Stimulated activated CD4-positive, alpha-beta T cell treated with anti-CD3 and anti-CD28 coated beads, Interleukin-12 subunit alpha, Interleukin-12 subunit beta, amount 100 ng/mL, for 4 hours (primary cell): Measurements from ENCODE around the gene SETD3.

Experiments
- DNase-seq: peaks from one replicate; pipeline ENCODE4 v3.0.0-alpha.2; 2020

Gene SETD3

DNA sequence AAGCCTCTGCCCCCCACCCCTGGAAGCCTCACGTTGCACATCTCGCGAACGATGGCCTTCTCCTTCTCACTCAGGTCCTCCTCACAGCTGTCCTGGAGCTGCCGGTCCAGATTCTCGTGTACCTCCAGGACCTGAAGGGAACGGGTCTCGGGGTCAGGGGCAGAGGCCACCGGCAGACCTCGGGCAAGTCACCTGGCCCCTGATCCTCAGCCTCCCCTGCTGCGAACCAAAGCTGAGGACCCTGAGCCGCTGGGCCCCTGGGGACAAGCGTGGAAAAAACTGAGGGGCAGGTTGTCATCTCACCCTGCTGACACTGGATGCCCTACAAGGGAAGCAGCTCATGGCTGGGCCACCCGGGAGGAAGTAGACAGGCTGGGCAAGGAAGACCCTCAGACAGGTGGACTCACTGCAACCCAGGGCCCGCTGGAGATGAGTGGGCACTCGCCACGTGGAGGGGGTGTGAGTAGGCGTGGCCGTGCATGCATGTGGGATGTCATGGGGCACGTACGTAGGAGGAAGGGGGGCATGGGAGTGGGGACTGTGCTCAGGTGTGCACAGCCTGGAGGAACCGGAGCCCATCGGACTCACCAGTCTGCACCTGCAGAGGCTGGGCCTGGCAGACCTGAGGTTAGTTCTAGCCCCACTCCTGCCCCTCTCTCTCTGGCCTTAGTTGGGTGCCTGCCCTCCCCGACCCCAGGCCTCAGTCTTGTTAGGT lies 35.7 kb upstream of the SETD3 start:
- no peak for DNase-seq

DNA sequence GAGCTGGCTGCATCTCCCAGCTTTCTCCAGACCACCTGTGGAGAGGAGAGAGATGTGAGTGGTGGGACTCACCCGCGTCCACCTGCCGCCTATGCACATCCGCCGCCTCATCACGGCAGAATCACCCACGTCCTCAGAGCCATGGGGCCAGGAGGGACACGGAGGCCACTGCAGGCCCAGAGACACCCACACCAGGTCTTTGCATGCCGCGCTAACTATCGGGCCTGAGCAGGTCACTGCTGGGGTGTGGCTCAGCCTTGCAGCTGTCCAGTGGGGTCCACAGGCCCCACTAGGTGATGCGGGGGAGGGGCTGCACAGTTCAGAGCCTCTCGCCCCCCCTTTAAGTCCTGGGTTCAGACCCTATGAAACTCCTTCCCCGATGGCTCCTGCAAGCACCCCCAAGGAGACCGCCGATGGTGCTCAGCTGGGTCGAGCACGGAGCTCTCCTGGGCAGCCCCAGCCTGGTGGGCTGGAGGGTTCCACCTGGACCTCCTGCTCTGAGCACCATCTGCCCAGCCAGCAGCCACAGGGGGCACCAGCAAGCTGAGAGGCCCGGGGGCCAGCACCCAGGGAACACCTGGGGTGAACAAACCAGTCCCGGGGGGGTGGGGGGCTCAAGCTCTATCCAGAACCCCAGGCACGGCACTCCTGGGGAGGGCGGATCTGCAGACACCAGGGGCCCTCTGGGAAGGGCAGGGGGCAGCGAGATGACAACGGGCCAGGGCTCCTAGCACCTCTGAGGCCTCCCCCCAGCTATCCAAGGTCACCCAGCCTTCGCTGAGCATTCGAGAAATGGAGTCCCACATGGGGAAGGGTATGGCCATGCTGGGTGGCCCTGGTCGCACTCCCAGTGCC lies 34.9 kb upstream of the SETD3 start:
- no peak for DNase-seq

DNA sequence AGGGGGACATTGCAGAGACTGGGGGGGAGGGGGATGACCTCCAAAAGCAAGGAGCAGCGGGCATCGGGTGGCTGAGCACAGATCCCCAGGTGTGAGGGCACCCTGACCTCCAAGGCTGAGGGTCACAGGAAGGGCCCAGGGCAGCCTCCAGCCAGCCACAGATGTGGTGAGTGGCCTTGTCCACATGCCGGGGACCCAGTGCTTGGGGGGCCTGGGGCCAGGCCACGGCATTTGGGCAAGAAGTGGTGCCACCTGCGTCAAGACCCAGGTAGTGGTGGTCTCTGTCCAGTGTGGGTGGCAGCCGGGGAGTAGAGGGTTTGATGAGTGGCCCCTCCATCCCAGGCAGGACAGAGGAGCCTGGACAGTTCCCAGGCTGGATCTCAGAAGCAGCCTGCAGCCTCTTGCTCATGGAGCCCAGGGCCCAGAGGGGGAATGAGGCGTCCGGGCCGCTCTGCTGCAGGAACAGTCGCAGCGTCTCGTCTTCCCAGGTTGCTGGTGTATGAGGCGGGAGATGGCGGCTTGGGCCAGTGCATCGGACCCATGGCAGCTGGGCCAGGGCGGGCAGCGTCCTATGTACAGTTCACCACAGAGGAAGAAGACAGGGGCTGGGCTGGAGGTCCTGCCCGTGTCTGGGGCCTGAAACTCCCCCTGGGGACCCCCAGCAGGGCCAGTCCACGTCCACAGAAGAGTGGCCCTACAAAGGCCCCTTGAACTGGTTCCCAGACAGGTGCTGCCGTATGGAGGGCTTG lies 34.1 kb upstream of the SETD3 start:
- no peak for DNase-seq

DNA sequence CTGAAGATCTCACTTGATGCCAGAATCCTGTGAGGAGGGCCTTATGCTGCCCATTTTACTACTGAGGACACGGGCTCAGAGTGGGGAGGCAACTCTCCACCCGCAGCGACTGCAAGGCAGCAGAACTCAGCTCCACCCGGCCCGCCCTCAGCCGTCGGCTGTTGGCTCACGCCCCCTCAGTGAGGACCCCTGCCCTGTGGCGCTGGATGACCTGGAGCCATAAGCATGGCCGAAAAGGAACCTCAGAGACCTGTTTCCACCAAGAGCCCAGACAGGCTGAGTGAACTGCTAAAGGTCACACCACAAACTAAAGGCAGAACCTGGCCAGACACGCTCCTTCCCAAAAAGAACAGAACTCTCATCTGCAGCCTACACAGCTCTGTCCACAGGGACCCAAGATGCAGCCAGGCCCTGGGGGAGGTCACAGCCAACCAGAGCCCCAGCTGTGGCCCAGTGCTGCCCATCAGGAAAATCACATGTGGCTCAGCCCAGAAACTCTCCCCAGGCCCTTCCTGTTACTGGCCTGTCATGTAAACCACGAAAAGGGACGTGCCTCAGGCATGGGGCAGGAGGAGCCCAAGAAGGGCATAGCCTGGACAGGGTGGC lies 33.4 kb upstream of the SETD3 start:
- no peak for DNase-seq

GRCh38 chr14:99513183-99513694 lies 32.6 kb upstream of the SETD3 start:
- DNase-seq: no peak

DNA sequence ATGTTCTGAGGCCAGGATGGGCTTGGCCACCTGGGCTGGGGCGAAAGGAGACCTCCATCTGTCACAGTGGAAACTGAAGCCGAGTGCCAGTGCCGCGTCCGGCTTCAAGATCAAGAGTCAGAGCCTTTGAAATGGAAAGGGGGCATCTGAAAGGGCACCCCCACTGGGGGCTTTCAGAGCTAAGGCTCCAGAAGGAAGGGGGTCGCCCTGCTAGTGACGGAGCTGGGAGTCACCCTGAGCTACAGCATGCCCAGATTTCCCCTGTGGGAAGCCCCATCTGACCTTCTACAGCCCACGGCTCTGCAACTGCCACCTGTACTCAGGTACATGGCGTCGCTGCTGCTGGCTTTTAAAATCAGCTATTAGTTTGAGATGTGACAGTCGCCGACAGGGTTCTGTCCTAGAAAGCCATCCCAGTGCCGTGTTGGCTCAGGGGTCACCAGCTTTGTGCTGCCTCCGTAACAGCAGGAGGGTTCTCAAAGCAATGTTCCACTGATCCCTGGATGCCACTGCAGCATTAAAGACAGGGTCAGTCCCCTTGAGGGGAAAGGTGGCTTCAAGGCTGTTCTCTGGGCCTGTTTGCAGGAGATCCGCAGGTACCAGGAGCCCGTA lies 32.0 kb upstream of the SETD3 start:
- no peak for DNase-seq

GRCh38 chr14:99512110-99512449 lies 31.4 kb upstream of the SETD3 start:
- no peak for DNase-seq

GRCh38 chr14:99511421-99512109 lies 30.9 kb upstream of the SETD3 start:
- no peak for DNase-seq

- DNase-seq: no peak
Measured at GRCh38 chr14:99510556-99511139, 30.0 kb upstream of the SETD3 start.

- DNase-seq: no peak
Measured at GRCh38 chr14:99509871-99510555, 29.4 kb upstream of the SETD3 start.

DNA sequence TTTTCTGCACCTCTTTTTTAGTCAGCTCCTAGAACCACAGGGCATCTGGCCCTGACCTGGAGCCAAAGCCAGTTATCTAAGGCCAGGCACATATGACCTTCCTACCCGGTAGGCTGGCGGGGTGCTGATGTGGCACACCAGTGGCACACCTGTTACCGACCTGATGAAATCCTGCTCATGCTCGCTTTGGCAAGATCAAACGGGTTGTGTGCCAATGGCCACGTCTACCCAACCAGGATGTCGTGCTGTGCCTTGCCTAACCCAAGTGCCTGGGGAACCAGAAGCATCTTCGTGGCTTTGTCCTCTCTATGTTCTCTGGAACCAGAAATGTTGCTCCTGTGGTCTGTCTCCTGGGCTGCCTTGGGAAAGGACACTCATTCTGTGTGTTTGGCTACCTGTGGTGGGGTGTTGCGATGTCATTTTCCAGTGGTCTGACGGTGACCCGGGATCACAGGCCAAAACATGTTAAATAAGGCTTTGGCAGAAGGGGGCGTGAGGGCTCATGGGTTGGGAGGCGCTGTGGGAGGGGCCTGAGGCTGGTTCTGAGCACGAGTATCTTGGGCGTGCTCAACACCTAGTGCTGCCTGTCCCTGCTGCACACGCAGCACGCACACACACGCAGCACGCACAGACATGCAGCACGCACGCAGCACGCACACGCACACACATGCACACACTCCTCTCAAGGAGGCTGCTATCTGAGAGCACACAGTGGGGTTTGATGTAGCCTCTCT lies 28.4 kb upstream of the SETD3 start:
- no peak for DNase-seq

DNA sequence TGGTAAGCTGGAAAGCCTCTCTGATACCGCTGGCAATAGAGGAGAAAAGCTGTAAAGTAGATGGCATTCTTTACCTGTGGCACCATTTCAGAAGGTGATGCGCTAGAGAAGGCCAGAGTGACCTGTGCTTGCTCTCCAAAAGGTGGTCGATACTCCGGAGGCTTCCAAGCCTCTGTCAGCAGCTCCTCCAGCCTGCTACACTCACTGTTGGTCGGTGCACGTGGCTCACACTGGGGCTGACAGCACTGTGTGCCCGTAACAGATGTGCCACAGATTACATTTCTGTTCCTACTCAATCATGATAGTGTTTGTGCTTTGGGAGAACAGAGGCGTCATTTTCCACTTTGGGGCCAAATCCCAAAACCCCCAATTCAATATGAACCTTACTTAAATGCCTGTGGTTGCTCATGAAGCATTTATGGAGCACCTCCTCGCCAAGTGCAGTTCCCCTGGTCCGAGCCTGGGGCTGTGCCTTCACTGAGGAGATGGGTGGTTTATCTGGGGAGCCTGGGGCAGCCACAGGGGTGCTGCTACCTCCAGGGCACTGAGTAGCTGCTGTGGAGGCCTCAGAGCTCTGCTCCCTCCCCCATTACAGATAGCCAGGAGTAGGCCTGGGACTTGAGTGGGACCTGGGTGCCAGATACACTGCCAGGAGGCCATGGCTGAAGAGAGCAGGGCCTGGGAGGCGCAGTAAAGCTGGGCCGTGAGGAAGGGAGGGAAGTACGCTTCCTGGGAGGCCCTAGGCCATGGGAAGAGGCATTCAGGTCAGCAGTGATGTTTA lies 27.4 kb upstream of the SETD3 start:
- DNase-seq: no peak

DNA sequence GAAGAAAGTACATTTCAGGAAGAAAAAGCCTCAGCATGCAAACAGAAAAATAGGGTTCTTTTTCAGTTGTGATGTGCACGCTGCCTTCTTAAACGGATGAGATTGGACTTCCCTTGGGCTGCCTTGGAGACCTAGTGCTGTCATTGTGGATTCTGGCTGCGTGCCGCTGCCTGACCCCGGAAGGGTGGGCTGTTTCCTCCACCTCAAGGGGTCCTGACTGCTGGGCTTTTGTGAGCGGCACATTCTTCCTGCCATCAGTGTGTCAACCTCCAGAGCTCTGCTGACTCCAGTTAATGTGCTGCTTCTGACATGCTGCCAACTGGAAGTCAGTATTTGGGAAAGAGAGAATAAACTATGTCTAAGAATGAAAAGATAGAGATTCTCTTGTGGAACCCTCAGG lies 25.6 kb upstream of the SETD3 start:
- no peak for DNase-seq

DNA sequence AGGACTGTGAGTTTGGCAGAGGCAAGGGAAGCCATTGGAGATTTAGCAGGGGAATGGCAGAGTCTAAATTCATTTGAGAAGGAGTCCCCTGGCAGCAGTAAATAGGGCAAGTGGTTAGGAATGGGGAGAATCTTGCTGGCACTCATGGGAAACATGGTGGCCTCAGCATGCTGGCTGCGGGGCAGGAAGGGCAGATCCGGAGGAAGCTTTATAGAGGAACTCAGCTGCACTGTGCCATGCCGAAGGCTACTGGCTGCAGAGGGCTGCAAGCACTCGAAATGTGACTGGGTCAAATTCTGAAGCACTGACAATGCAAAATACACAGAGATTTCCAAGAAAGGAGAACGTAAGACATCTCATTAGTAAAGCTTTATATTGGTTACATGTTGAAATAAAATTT lies 24.4 kb upstream of the SETD3 start:
- DNase-seq: no peak

GRCh38 chr14:99503848-99504453 lies 23.3 kb upstream of the SETD3 start:
- no peak for DNase-seq

DNA sequence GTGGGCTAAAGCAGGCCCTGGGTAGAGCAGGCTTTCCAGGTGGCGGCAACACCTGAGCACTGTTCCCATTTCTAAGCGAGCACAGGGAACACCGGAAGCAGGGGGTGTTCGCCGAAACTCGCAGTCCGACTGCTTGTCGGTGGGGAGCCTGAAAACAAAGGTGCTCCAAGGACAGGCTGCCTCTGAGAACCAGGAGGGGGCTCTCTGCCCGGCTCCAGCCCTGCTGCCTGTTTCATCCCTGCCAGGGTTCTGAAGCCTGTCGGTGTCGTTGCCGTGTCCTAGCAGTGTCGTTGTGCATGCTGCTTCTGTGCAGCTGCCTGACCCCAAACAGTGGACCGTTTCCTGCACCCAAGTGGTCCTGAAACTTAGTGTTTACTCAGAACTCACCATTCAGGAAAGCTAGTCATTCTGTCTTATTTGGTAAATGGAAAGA lies 22.3 kb upstream of the SETD3 start:
- DNase-seq: no peak

GRCh38 chr14:99497894-99498293 lies 17.2 kb upstream of the SETD3 start:
- no peak for DNase-seq

GRCh38 chr14:99497341-99497740 lies 16.7 kb upstream of the SETD3 start:
- DNase-seq: no peak

DNA sequence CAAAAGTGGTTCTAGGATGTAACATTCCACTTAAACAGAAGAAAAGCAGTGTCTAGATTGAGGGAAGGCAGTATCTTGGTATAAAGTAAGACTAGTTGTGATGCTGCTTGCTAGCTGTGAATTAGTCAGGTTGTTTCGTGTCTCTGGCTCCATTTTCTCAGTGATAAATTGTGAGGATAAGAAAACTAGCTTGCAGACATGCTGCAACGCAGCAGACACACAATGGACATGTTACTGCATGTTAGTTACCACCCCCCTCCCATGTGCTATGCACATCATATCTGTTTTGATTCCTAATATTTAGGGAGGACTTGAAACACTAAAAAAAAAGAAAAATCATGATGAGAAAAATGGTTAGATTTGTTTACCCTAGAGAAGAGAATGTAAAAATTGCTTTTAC lies 3.4 kb upstream of the SETD3 start:
- DNase-seq: no peak
